Left hindlimb (tissue), 1 donor: Measurements from ENCODE around the gene COPS7A.

Source experiments
- DNase-seq: peaks from one replicate; pipeline ENCODE4 v3.0.0-alpha.2; 2018

COPS7A gene, protein sequence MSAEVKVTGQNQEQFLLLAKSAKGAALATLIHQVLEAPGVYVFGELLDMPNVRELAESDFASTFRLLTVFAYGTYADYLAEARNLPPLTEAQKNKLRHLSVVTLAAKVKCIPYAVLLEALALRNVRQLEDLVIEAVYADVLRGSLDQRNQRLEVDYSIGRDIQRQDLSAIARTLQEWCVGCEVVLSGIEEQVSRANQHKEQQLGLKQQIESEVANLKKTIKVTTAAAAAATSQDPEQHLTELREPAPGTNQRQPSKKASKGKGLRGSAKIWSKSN

DNA sequence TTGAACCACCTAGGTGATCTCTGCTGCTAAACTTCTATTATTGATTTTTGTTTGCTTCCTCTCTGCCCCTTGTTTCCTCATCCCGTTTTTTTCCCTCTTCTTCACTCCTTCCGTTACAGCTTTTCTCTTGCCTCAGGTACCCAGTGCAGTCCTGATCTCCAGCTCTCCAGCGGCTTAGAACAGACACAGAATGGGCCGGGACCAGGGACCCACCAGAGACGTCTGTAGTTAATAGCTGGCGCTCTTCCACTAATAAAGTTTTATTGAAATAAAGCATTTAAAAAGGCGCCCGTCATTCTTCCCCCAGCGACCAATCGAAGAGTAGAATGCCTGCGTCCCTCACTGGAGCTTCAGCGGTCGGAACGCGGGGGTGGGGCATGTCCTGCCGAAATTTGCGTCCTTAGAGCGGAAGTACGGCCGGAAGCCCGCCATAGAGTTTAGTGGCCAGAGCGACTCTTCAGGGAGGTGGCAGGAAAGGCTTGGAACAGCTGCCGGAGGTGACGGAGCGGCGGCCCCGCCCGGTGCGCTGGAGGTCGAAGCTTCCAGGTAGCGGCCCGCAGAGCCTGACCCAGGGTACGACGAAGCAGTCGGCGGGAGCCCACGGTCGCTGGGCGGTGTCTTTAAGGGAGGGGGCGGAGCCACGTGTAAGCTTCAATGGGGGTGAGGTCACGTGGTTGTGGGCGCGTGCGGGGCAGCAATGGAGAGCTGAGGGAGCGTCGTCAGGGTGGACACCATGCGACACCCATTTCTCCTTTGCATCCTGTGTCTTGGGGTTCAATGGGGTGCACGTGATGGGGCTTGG lies at the start of gene COPS7A:
TSS of gene COPS7A (plus strand) at position 440 of the 802 bp plus-strand sequence. CDS start 611 bp downstream, outside the sequence.
- peak; percentile 98 for DNase-seq

DNA sequence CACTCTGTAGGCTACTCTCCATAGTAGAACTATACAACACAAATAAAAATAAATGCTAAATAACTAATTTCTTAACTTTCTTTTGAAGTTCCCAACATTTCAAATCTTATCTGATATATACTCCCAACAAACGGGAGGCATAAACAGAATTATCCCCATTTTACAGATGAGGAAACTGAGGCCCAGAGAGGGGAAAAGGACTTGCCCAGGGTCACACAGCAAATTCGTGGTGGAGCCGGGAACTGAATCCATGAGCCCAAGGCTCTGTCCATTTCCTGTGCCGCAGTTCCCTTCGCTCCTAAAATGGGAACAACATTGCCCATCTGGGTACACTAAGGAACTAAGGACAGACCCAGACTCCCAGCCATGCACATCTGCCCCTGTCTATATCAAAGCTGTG lies 46.9 kb upstream of the COPS7A start:
- no peak for DNase-seq

DNA sequence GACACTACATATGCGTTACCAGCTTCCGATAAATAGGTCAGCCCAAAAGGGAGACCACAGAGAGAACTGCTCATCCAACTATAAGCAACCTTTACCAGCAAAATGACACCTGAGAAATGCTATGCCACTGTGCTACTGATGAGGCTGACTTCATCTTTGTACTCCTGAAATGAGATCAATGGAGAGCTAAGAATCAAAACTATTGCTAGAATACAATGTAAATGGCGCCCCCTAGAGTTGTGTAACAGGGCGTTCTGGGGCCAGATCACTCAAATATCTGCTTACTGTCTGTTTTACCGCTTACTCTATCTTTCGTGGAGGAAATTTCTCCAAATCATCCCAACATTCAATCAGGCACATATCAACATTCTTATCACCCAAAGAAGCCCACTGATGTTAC lies 39.2 kb upstream of the COPS7A start:
- no peak for DNase-seq

DNA sequence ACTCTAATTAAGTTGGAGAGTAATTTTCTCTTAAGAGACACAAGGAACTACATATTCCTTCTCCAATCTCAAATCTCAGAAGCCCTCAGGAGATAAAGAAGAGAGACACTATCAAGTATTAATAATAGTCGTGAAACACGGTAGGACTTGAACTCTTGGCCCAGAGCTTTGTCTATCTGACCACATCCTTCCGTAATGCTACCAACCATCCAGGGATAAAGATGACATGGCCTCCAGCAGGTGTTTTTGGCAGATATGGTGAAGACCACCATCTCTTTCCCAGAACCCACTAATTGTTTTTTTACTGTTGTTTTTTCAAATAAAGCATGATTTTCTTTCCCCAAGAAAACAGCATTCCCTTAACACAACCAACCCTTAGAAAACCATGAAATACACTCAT lies 38.0 kb upstream of the COPS7A start:
- DNase-seq, result no peak

DNA sequence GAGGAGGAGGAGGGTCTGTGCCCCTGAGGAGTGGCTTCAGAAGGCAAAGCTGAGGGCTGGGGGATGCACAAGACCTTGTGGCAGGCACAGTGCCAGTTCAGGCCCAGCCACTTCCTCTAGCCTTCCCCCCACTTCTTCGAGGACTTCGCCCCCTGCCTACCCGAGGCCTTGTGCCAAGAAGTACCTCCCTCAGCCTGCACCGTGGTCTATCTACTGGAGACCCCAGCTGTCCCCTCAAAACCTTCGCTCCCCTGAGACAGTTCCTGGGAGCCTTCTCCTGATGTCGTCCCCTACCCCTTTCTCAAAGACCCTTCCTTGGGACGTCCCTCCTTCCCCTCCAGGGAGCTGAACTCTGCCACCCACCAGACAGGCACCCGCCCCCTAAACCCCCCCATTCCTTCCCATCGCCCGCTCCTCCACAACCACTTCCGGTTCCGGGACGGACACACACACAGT lies 35.3 kb upstream of the COPS7A start:
- no peak for DNase-seq

DNA sequence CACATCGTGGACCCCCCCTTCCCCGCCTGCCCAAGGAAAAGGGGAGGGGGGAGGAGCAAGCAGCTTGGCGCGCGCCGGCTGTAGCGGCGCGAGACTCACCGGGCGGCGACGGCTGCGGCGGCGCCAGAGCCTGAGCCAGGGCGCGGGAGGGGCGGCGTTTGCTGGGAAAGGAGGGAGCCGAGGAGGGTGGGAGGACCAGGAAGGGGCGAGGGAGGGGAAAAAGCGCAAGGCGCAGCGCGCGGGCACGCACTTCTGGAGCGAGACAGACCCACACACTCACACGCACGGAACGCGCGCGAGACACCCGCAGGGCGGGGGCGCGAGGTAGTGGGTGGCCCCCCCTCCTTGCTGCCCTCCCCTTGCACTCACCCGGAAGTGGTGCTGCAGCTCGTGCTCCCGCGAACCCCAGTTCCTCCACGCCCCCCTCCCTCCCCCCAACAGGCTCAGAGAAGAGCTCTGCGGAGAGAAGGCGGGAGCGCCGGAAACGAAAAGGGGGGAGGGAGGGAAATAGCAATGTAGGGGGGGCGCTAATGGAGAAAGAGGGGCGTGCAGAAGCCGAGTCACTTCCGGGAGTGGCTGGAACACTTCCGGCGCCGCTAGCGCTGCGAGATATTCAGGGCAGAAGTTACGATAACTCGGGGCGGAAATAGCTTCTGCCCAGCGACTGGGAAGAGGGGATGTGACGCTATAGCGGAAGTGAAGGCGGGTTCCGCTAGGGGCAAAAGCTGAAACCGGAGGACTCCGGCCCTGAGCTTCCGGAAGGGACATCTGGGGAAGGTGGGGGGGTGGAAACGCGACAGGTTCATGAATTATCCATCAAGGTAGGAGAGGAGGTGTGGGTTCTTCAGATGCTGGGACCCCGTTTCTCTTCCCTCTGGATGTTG lies 34.6 kb upstream of the COPS7A start, which contains the start of gene ZNF384:
TSS of gene ZNF384 (minus strand) at position 377 of the 884 bp plus-strand sequence. CDS start 9,855 bp downstream, outside the sequence.
- peak; percentile 99 for DNase-seq

DNA sequence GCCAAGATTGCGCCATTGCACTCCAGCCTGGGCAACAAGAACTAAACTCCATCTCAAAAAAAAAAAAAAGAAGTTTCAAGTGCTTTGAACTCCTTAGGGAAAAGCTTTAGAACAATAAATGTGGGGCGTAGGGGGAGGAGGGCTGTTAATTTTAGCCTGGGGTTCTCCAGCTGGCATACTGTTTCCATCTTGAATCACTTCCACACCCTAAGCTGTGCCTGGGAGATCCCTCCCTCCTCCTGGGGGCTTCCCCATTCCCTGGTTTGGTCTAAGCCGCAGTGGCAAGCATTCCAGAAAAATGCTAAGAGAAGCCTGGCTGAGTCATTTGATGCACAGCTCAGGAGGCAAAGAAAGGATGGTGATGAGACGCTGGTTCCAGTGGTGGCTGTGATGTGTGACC lies 32.4 kb upstream of the COPS7A start:
- no peak for DNase-seq

DNA sequence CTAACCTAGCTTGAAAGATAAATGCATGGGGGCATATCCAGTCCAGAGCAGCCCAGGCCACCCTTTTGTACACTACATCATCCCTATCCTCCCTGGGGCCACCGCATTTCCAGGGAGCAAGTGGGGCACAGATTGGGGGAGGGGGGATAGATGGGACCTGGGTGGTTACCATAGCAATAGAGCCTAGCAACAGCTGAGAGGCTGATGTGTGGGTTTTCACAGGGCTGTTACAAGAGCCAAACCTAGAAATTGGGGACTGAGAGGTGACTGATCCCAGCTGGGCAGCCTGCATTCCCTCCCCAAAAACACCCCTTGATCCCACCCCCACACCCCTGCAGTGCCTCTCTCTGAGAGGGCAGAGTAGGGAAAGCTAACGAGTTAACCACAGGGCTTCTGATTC lies 31.0 kb upstream of the COPS7A start:
- DNase-seq, result no peak

DNA sequence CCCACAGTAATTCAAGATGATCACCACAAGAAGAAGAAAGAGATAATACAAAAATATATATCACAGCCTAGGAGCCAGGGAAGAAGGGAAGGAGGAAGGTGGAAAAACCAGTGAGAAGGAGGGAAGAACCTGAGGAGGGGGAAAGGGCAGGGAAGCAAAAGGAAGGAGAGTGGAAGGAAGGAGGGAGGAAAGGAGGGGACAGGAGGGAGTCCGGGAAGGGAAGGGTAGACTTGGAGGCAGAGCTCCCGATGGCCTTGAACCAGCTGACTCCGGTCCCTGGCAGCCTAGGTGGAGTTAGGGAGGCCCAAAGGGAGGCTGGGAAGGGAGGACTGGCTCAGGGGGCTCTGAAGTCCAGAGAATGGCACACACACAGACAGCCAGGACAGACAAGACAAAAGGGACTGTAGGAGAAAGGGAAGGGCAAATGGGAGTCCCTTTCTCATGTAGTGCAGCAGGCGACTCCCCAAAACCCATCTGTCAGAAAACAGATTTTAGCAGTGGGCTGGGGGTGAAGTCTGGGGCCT lies 30.0 kb upstream of the COPS7A start:
- no peak for DNase-seq

DNA sequence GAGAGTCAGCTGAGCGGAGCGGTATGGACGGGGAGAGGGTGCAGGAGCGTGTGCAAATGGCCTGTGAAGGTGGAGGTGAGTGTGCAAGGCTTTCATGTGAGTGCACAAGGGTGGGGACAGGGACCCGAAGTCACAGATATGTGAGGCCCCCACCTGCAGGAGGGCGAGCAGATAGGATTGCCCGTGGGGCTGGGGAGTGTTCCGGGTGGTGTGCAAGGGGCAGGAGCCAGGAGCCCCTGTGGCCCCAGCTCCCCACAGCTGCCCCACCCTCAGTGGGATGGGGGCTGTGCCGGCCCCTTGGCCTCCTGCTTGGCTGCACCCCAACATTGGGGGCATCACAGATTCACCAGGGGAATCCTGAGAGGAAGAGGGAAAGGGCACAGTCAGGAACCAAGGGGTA lies 29.1 kb upstream of the COPS7A start:
- no peak for DNase-seq

DNA sequence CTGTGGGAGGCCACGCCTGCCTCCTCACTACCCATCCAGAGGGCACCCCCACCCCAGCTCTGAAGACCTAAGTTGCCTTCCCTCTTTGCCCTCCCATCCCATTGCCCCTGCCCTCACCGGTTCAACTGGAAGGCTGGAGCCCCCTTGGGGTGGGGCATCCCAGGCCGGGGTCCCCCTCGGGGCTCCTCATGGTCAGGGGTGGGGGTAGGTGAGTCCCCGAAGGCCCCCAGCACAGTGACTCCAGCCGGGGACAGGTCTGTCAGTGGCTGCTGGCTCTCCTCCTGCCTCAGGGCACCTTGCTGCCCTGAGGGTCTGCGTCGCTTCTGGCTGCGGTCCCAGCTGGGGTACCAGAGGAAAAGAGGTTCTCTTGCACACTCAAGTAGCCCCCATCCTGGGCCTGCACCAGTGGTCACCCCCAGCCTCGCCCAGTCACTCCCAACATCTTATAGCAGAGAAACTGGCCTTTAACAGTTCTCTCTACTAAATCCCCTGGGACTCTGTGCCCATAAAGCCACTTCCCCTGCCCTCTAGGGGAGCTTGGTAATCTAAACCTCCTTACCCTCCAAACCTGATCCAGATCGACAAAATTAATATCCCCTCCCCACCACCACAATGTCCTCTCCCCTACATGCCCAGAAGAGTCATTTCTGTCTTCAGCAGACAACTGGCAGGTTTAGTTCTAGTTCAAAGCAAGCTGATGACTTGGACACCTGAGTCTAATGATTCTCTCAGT lies 28.4 kb upstream of the COPS7A start:
- no peak for DNase-seq

DNA sequence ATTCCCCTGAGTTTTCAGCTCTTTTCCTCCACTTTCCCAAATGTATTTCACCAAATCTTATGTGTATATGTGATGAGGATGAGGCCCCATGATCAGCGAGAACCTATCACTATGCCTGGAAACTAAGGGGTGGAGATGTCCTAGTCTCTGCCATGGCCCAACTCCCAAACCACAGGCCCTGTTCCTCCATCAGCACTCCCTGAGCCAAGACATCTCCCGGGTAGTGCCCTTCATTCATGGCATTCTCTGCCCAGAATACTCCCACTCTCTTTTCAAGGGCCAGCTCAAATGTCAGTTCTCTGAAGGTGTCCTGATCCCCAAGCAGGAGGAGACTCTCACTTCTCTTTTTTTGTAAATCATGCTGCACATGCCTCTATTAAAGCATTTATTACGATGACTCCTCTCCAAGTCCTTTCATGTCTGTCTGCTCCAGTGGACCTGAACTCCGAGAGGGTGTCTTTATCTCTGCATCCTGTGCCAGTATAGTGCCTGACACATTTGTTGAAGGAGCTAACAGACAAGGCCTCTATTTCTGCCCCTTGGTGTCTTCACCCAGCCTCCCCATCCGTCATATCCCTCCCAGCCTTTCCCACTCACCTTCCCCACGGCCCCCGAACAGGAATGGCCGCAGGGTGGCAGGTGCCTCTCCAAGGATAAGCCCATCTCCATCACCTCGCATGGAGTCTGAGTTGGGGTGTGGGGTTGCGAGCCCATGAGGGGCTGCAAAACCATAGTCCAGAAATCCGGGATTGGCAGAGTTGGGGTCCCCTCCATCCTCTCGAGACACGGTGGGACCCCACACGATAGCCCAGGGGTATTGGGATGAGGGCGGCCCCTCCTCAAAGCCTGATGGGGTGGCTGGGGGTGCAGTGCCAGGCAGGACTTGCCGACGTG lies 26.9 kb upstream of the COPS7A start:
- DNase-seq, result no peak

DNA sequence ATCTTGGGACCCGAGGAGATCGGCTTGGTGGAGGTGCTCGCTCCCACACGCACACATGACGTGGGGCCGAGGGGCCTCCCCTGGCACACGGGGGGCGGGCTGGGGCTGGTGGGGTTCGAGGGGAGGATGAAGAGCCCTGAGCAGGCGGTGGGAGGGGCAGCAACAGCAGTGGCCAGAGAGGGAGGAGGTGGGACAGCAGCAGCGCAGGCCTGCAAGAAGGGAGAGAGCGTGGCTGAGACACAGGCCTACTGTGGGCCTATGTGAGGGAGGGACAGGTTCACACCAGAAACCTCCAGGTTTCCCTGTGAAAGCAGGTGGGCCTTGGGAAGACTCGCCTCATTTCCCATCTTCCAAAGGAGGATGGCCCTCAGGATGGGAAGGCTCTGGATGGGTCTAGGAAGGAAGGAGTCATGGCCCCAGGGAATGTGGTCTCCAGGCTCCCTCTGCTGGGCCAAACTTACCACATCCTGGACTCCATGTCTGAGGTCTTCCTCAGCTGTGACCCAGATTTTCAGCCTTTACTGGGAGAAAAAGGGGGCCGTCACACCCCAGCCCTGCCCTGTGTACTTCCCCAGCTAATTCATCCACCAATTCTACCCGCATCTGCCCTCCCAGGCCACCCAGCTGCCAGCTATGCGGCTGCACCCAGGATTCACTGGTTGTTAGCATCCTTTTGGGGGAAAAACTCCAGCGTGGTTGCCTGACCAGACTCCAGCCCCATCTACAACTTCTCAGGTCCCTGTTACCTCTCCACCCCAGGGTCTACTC lies 26.1 kb upstream of the COPS7A start:
- DNase-seq, result no peak

DNA sequence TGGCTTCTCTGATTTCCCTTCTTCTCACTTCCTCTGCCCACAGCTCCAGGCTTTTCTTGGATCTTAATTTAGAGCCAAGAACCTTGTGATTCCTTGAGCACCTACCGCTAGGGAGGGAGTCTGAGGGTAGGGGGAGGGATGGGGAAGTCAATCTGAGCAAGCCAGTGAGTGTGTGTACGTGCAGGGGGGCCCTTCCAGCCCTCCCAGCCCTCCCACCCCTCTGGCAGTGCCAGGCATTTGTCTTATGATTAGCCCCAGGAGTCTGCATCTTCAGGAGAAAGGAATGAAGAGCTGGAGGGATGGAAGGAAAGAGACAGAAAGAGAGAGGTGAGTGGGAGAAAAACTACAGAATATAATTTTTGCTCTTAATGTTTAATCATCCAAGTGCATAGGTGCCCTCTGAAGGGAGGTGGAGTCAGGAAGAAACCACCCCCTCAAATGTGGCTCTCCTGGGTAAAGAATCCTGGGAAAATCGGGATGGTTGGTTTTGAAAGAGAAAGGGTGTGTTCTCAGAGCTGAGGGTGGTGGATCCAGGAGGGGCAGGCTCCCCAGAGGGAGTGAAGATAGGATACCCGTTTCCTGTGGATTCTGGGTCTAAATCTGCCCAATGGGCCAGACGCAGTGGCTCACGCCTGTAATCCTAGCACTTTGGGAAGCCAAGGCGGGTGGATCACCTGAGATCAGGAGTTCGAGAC lies 25.3 kb upstream of the COPS7A start:
- DNase-seq, result no peak

DNA sequence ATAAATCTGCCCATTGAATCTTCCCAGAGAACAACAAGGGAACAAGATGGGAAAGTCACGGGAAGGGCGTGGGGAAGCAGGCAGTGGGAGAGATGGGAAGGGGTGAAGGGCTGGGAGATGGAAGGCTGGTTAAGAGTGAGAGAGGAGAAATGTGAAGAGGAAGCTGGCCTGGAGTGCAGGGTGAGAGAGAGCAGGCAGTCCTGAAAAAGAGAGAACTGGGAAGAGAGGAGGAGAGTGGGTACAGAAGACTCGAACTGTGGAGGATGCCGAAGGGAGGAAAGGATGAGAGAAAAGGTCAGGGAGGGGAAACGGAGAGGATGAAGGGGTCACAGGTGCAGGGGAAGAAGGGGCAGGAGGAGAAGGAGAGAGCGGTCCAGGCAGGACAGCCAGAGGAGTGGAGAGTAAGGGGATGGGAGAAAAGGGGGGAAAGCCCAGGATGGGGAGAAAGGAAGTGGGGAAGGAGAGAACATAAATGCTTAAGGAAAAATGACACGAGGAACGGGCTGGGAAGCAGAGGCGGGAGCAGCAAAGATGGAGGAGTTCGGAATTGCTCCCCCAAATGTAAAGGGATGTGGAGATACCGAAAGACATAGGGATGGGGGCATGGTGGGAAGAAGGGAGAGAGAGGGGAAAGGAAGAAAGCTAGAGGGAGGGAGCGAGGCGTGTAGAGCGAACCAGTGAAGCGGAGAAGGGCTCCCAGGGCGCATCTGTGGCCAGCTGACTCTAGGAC lies 24.4 kb upstream of the COPS7A start:
- no peak for DNase-seq

DNA sequence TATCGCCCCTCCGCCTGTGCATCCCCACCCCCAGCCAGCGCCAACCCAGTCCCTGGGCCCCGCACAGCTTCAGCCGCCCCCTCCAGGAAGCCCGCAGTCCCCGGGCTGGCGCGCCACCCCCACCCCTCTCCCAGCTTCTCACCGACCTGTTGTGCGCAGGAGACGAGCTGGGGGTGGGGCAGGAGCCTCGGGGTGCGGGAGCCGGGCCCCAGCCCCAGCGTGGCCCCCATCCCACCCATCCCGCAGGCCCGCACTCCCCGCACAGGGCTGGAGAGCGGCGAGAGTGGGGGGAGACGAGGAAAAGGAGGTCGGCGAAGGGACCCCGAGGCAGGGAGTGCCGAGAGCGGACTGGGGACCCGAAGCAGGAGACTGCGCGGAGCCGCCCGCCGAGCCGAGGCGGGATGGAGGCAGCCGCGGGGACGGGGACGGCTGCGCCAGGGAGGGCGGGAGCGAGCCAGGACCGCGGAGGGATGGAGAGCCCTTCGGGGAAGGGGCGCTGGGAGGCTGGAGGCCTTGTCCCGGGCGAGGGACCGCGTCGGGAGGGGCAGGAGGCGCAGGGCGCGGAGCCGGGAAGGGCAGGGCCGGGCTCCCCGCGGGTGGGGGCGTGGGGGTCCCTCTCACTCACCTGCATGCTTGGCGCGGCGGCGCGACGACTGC lies 23.7 kb upstream of the COPS7A start:
- peak; percentile 51 for DNase-seq

DNA sequence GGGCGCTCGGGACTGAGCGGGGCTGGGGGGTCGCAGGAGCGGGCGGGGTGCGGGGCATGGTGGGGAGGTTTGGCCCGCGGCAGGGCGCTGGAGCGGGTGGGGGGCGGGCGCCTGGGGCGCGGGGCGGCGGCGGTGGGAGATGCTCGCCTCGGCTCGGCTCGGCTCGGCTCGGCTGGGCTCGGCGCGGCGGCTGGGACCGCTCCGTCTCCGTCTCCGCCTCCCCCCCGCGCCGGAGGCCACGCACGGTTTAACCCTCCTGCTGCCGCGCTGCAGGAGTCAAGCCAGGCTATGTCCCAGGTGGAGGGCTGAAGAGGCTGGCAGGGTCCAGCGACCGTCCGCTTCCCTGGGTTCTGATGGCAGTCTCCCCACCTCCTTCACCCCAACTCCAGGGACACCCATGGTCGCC lies 23.2 kb upstream of the COPS7A start, which contains the start of gene PIANP:
TSS of gene PIANP (minus strand) at position 170 of the 406 bp plus-strand sequence. CDS start 2,754 bp downstream, outside the sequence.
- DNase-seq, result peak; percentile 82
